ENCODE measurements around the gene LYRM9.

Gene LYRM9

DNA sequence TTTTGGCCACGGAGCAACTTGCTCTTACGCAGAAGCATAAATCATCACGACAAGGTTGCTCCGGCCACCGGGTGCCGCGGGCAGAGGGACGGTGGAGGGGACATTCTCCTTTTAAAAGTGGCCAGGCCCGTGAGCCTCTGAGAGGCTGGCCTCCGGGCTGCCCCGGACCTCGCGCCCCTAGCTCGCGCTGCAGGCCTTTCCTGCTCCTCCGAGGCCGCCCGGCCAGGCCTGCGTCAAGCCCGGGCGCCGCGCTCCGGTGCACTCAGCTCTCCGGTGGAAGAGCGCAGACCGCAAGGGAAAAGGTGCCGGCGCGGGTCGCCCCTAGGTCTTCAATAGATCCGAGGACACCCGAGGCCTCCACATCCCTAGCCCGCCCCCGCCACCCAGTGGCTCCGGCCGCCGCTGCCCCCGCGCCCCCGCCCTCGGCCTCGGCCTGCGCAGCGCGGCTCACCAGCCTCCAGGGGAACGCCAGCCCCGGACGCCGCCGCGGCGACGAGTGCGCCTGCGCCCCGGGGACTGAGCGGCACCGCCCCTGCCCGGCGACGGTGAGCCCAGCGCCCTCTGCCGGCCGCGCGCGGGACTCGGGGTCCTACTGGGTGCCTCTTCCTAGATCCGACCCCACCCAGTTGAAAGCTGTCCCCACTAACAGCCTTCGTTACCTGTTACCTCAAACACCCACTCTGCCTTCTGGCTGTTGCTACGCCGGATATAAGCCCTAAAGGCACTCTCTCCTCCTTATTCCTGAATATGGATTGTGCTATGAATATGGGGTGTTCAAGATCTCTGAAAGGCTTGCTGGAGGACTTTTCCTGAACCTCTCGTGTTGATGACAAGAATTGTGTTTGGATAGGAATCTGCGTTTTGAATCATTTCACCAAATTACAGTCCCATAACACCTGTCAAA, at the start of gene LYRM9:
TSS of gene LYRM9 (minus strand) at position 500 of the 904 bp plus-strand sequence. CDS start 10,671 bp downstream, outside the sequence.
- DNase-seq (ENCODE audit: low read depth, low spot score) = peak; percentile 6
- H3K9ac ChIP-seq (ENCODE audit: insufficient read length) = peak within 1 kb of the TSS; percentile 76
- H3K36me3 ChIP-seq (ENCODE audit: insufficient read depth, low read length) = no peaks in the 10 kb centered on the region
- peak within 1 kb of the TSS; percentile 85 for H3K4me3 ChIP-seq
- H3K9me3 ChIP-seq (ENCODE audit: low read depth, low read length) = no peaks in the 10 kb centered on the region
- TF ChIP-seq POLR2AphosphoS5 (IDR thresholded peaks at IDR 0.05; ENCODE audit: borderline replicate concordance, low read depth, low read length) (no peak), FOXP2 (optimal IDR thresholded peaks at IDR 0.05; ENCODE audit: control extremely low read depth, extremely low read length, insufficient read depth) (no peak), EZH2 (IDR thresholded peaks at IDR 0.05) (no peak)
- no peak within 1 kb of the TSS for H3K27ac ChIP-seq

DNA sequence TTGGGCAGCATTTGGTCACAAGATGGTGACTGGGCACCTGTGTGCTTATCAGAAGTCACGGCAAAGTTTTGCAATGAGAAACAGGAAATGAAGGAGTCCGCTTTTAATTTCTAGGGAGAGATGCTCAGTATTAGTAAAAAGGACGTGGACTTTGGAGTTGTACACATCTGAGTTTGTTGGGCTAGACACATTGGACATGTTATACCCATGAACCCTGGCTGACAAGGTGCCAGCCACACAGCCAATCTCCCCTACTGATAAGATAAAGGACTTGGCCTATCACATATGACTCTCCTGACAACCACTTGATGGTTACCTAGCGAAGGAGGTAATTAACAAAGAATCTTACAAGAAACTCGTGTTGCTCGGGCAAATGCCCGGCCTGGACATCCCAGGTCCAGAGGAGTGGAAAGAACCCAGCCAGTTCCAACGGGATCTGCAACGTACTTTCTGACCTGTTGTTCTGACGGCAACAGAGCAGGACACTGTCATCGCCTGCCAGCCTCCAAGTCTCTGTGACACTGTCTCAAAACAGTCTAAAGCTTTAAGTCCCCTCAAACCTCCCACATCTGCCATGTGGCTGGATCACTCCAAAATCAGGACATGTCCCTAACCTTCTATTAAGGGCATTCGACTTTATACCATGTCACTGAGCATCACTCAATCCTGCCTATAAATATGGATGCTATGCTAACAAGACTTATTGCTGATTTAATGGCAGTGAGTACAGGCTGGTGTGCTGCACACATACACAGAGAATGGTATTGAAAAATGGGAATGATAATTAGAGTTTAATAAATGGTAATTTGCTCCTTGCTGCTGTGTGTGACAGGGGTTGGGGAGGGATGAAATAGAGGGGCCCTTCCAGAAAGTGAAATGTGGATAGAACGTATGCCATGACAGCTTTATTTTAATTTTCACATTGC, 47.6 kb upstream of the LYRM9 start:
- Histone ChIP-seq H3K9me3 (ENCODE audit: low read depth, low read length) (no peaks in the 10 kb centered on the region), H3K9ac (ENCODE audit: insufficient read length) (no peak overlapping the region), H3K36me3 (ENCODE audit: insufficient read depth, low read length) (no peaks in the 10 kb centered on the region), H3K27ac (no peak overlapping the region), H3K4me3 (no peak overlapping the region)
- TF ChIP-seq FOXP2 (optimal IDR thresholded peaks at IDR 0.05; ENCODE audit: control extremely low read depth, extremely low read length, insufficient read depth) (no peak), EZH2 (IDR thresholded peaks at IDR 0.05) (no peak), POLR2AphosphoS5 (IDR thresholded peaks at IDR 0.05; ENCODE audit: borderline replicate concordance, low read depth, low read length) (no peak)
- DNase-seq (ENCODE audit: low read depth, low spot score) = no peak

DNA sequence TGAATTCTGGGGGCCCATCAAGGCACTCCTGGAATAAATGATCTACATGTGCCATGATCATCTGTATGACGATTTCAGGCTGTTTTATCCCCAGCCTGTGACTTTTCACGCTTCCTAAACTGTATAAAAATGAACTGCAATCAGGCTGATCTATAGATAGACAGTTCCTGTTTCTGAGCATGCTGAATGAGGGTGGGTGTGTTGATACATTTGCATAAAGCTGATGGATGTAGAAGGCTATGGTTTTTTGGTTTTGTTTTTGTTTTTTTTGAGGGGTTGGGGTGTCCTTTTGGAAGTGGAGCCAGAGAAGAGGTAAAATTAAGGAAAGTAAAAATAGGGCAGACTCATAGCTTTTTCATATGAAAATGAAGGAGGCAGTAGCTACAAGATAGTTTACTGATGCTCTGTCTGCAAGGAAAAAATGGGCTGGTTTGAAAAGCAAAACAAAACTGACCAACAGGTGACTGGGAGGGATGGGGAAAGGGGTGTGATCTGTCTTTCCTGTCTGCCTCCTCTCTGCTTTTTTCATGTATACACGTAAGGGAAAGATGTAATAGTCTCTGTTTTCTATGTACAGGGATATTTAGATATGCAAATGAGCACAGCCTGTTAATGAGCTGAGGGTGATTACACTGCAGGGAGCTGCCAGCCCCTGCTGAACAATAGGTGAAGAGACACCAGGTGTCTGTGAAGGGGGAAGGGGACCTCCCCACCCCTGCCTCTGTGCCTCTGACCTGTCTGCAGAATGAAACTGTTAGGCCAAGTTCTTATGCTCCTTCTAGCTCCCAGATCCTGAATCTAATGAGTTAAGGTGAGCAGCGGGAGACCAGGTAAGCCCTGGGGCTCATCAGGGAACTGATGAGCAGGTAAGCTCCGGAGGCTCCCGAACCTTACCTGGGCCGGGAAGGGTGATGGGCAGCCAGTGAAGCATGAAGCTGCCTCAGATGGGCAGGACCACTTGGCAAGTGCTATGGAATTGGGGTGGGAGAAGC, 46.6 kb upstream of the LYRM9 start:
- Histone ChIP-seq H3K36me3 (ENCODE audit: insufficient read depth, low read length) (no peaks in the 10 kb centered on the region), H3K27ac (no peak overlapping the region), H3K9ac (ENCODE audit: insufficient read length) (no peak overlapping the region), H3K9me3 (ENCODE audit: low read depth, low read length) (no peaks in the 10 kb centered on the region), H3K4me3 (no peak overlapping the region)
- no peak for DNase-seq (ENCODE audit: low read depth, low spot score)
- TF ChIP-seq EZH2 (IDR thresholded peaks at IDR 0.05) (no peak), POLR2AphosphoS5 (IDR thresholded peaks at IDR 0.05; ENCODE audit: borderline replicate concordance, low read depth, low read length) (no peak), FOXP2 (optimal IDR thresholded peaks at IDR 0.05; ENCODE audit: control extremely low read depth, extremely low read length, insufficient read depth) (no peak)

DNA sequence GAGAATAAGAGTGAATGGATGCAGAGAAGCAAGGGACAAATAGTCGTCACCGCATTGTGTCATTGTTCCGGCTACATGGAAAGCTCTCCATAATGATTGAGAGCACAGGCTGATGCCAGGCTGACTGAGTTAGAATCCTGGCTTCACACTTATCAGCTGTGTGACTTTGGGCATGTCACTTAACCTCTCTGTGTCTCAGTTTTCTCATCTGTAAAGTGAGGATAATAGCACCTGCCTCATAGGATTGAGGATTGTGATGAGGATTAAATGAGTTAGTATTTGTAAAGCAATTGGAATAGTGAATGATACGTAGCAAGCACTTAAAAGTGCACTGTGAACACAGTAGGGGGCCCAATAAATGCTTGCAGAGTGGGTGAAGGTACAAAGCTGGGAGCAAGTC, 45.7 kb upstream of the LYRM9 start:
- DNase-seq (ENCODE audit: low read depth, low spot score) = no peak
- no peak overlapping the region for H3K27ac ChIP-seq
- no peaks in the 10 kb centered on the region for H3K36me3 ChIP-seq (ENCODE audit: insufficient read depth, low read length)
- TF ChIP-seq POLR2AphosphoS5 (IDR thresholded peaks at IDR 0.05; ENCODE audit: borderline replicate concordance, low read depth, low read length) = no peak
- TF ChIP-seq FOXP2 (optimal IDR thresholded peaks at IDR 0.05; ENCODE audit: control extremely low read depth, extremely low read length, insufficient read depth) = no peak
- TF ChIP-seq EZH2 (IDR thresholded peaks at IDR 0.05) = no peak
- no peak overlapping the region for H3K4me3 ChIP-seq
- no peak overlapping the region for H3K9ac ChIP-seq (ENCODE audit: insufficient read length)
- no peaks in the 10 kb centered on the region for H3K9me3 ChIP-seq (ENCODE audit: low read depth, low read length)

DNA sequence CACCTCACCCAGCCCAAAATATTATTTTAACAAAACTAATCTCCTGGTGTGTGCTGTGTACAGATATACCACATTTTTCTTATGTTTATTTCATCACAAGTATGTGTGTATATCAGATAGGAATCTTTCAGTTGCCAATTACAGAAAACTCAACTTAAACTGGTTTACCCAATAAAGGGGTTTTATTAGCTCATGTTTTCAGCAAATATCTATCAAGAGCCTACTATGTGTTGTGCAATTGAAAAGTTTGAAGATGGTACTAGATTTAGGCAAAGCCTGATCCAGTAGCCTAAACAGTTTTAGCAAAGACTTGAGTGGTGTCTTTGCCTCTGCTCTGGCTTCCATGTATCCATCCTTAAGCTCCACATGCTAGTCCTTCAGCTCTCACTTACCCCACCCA, 45.1 kb upstream of the LYRM9 start:
- Histone ChIP-seq H3K36me3 (ENCODE audit: insufficient read depth, low read length) (no peaks in the 10 kb centered on the region), H3K9me3 (ENCODE audit: low read depth, low read length) (no peaks in the 10 kb centered on the region), H3K4me3 (no peak overlapping the region), H3K27ac (no peak overlapping the region), H3K9ac (ENCODE audit: insufficient read length) (no peak overlapping the region)
- TF ChIP-seq FOXP2 (optimal IDR thresholded peaks at IDR 0.05; ENCODE audit: control extremely low read depth, extremely low read length, insufficient read depth) = no peak
- TF ChIP-seq POLR2AphosphoS5 (IDR thresholded peaks at IDR 0.05; ENCODE audit: borderline replicate concordance, low read depth, low read length) = no peak
- TF ChIP-seq EZH2 (IDR thresholded peaks at IDR 0.05) = no peak
- no peak for DNase-seq (ENCODE audit: low read depth, low spot score)

DNA sequence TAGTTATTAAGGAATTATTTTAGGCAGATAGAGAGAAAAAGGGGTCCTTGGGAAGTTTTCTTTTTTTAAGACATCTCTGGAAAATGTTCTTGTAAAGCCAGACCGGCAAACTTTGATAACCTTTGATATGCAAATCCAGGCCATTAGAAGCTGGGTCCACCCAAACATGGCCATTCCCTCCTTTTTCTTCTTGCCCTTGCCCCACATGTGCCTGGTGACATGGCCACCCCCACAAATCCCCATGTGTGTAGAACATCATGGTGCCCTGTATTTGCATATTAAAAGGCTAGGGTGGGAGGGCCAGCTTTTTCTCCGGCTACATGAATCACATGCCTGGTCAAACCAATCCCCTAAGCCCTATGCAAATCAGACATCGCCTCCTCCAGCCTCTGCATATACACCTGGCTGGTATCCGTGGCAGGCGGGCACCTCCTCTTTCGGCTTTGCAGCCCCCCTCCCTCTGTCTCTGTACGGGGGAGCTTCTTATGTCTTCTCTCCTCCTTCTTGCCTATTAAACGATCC, 43.9 kb upstream of the LYRM9 start:
- no peak for TF ChIP-seq EZH2 (IDR thresholded peaks at IDR 0.05)
- TF ChIP-seq POLR2AphosphoS5 (IDR thresholded peaks at IDR 0.05; ENCODE audit: borderline replicate concordance, low read depth, low read length) = no peak
- TF ChIP-seq FOXP2 (optimal IDR thresholded peaks at IDR 0.05; ENCODE audit: control extremely low read depth, extremely low read length, insufficient read depth) = no peak
- H3K9ac ChIP-seq (ENCODE audit: insufficient read length) = no peak overlapping the region

DNA sequence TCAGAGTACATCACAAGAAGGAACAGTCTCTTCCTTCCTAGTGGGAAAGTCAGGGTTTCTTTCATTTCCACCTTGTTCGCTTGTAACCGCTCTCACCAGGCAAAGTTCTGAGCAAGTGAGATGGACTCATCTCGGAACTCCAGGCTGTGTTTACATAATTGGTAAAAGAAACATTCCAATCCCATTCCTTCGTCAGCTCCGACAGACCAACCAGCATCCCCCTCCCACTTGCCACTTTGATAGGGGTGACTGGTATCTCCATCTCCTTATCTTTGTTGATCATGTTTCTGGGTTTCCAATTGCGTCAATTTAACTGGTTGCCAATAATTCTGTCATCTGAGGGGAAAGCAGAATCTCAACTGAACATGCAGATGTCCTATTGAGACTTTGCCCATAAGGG, 36.8 kb upstream of the LYRM9 start:
- Histone ChIP-seq H3K9me3 (ENCODE audit: low read depth, low read length) (no peaks in the 10 kb centered on the region), H3K36me3 (ENCODE audit: insufficient read depth, low read length) (no peaks in the 10 kb centered on the region), H3K9ac (ENCODE audit: insufficient read length) (no peak overlapping the region), H3K27ac (no peak overlapping the region), H3K4me3 (no peak overlapping the region)
- TF ChIP-seq EZH2 (IDR thresholded peaks at IDR 0.05) = no peak
- TF ChIP-seq POLR2AphosphoS5 (IDR thresholded peaks at IDR 0.05; ENCODE audit: borderline replicate concordance, low read depth, low read length) = no peak
- no peak for TF ChIP-seq FOXP2 (optimal IDR thresholded peaks at IDR 0.05; ENCODE audit: control extremely low read depth, extremely low read length, insufficient read depth)
- DNase-seq (ENCODE audit: low read depth, low spot score) = no peak

More for the DNA sequence above, 43.9 kb upstream of the LYRM9 start:
- Histone ChIP-seq H3K27ac (no peak overlapping the region), H3K9me3 (ENCODE audit: low read depth, low read length) (no peaks in the 10 kb centered on the region), H3K36me3 (ENCODE audit: insufficient read depth, low read length) (no peaks in the 10 kb centered on the region), H3K4me3 (no peak overlapping the region)
- DNase-seq (ENCODE audit: low read depth, low spot score) = no peak

All from SK-N-MC (cell line).